Suprapubic skin (tissue), 4 donors: ENCODE results near the gene VPS8. TPM values are rescaled to one million over a fixed set of nuclear protein-coding genes. Genes with fewer than 3 reads are reported as not detected.

Experiments used
- DNase-seq, 2 donors: peaks; one replicate each; pipeline ENCODE4 v3.0.0-alpha.2; 2019; ENCODE audit warnings: low spot score in 2 of 2
- H3K27ac ChIP-seq: fragments of 200-600 bp; sonication (generic); one replicate; pipeline ENCODE4 v1.5.1; 2019
- H3K27me3 ChIP-seq: fragments of 200-600 bp; sonication (generic); one replicate; pipeline ENCODE4 v1.5.1; 2019
- H3K36me3 ChIP-seq: fragments of 200-600 bp; sonication (generic); one replicate; pipeline ENCODE4 v1.5.1; 2019
- H3K4me1 ChIP-seq: fragments of 200-600 bp; sonication (generic); one replicate; pipeline ENCODE4 v1.5.1; 2019
- H3K4me3 ChIP-seq: fragments of 200-600 bp; sonication (generic); one replicate; pipeline ENCODE4 v1.5.1; 2019; ENCODE audit warnings: mild to moderate bottlenecking
- H3K9me3 ChIP-seq: fragments of 200-600 bp; sonication (generic); one replicate; pipeline ENCODE4 v1.5.1; 2019
- CTCF ChIP-seq, 2 donors: fragments of 200-600 bp in 1 of 2; fragments of 450-650 bp in 1 of 2; sonication (generic) in 1 of 2; IDR thresholded peaks; one replicate each; pipeline ENCODE4 v1.5.1; 2016 to 2019; ENCODE audit warnings: antibody characterized with exemption in 2 of 2, mild to moderate bottlenecking in 1 of 2, moderate library complexity in 1 of 2
- EP300 ChIP-seq: sonication (generic); formaldehyde crosslinking; IDR thresholded peaks from one replicate; pipeline ENCODE4 v1.6.1; 2017; ENCODE audit warnings: antibody characterized with exemption
- POLR2A ChIP-seq, 2 donors: fragments of 450-650 bp; IDR thresholded peaks; one replicate each; pipeline ENCODE4 v1.6.1; 2017; ENCODE audit warnings: antibody characterized with exemption in 2 of 2, mild to moderate bottlenecking in 2 of 2, moderate library complexity in 2 of 2
- POLR2AphosphoS5 ChIP-seq, 3 donors: sonication (generic); formaldehyde crosslinking; IDR thresholded peaks; one replicate each; pipeline ENCODE4 v1.6.1; 2017; ENCODE audit warnings: antibody characterized with exemption in 3 of 3
- WGBS: methylation state at CpG from one replicate; pipeline ENCODE4 v1.1.5; 2018; 5-methylcytosine and 5-hydroxymethylcytosine counted together
- total RNA-seq, 4 donors: library from RNA; depleted of rRNA; stranded (reverse); fragments of >200 nt; gene quantifications; one replicate each; pipeline ENCODE4 v1.1.0, GENCODE V29; 2016

Gene VPS8
- total RNA-seq, 4 donors from 2014 or later, result 36.1 to 93.8 (median 57.2) TPM

- DNase-seq, result no peak
- H3K4me1 ChIP-seq, result no peaks in the 10 kb centered on the region
- no peaks in the 10 kb centered on the region for H3K27me3 ChIP-seq
- H3K36me3 ChIP-seq, result no peaks in the 10 kb centered on the region
- H3K27ac ChIP-seq, result no peak overlapping the region
- WGBS, result 78% methylated on average over 2 of the region's 2 CpGs
- no peak overlapping the region for H3K4me3 ChIP-seq
- H3K9me3 ChIP-seq, result no peaks in the 10 kb centered on the region
- TF ChIP-seq EP300, result no peak
- no peak for TF ChIP-seq POLR2A (IDR thresholded peaks at IDR 0.05)
- no peak for TF ChIP-seq CTCF (IDR thresholded peaks at IDR 0.05)
- TF ChIP-seq POLR2AphosphoS5 (IDR thresholded peaks at IDR 0.05), result no peak
These were observed 277.4 kb downstream of the VPS8 start for GRCh38 chr3:185089343-185089742.

GRCh38 chr3:185089751-185090150 lies 277.8 kb downstream of the VPS8 start:
- Histone ChIP-seq H3K27ac (no peak overlapping the region), H3K4me1 (no peaks in the 10 kb centered on the region), H3K9me3 (no peaks in the 10 kb centered on the region), H3K36me3 (no peaks in the 10 kb centered on the region), H3K4me3 (no peak overlapping the region), H3K27me3 (no peaks in the 10 kb centered on the region)
- DNase-seq, result no peak
- TF ChIP-seq POLR2AphosphoS5 (IDR thresholded peaks at IDR 0.05) (no peak), CTCF (IDR thresholded peaks at IDR 0.05) (no peak), EP300 (no peak), POLR2A (IDR thresholded peaks at IDR 0.05) (no peak)

- no peaks in the 10 kb centered on the region for H3K9me3 ChIP-seq
- no peak overlapping the region for H3K27ac ChIP-seq
- WGBS, result 88% methylated on average over 4 of the region's 4 CpGs
- H3K4me1 ChIP-seq, result no peaks in the 10 kb centered on the region
- TF ChIP-seq EP300, result no peak
- no peak for TF ChIP-seq POLR2A (IDR thresholded peaks at IDR 0.05)
- TF ChIP-seq CTCF (IDR thresholded peaks at IDR 0.05), result no peak
- TF ChIP-seq POLR2AphosphoS5 (IDR thresholded peaks at IDR 0.05), result no peak
- DNase-seq, result no peak
- no peaks in the 10 kb centered on the region for H3K27me3 ChIP-seq
- H3K4me3 ChIP-seq, result no peak overlapping the region
- H3K36me3 ChIP-seq, result no peaks in the 10 kb centered on the region
These were observed 278.8 kb downstream of the VPS8 start for GRCh38 chr3:185090811-185091210.

GRCh38 chr3:185093116-185093515 lies 281.1 kb downstream of the VPS8 start:
- Histone ChIP-seq H3K27ac (no peak overlapping the region), H3K4me3 (no peak overlapping the region), H3K9me3 (no peaks in the 10 kb centered on the region), H3K4me1 (no peaks in the 10 kb centered on the region), H3K36me3 (no peaks in the 10 kb centered on the region), H3K27me3 (no peaks in the 10 kb centered on the region)
- TF ChIP-seq CTCF (IDR thresholded peaks at IDR 0.05) (no peak), POLR2A (IDR thresholded peaks at IDR 0.05) (no peak), POLR2AphosphoS5 (IDR thresholded peaks at IDR 0.05) (no peak), EP300 (no peak)
- DNase-seq, result no peak

GRCh38 chr3:185094697-185095096 lies 282.7 kb downstream of the VPS8 start:
- Histone ChIP-seq H3K4me1 (no peaks in the 10 kb centered on the region), H3K36me3 (no peaks in the 10 kb centered on the region), H3K27me3 (no peaks in the 10 kb centered on the region), H3K27ac (no peak overlapping the region), H3K9me3 (no peaks in the 10 kb centered on the region), H3K4me3 (no peak overlapping the region)
- WGBS, result 70% methylated on average over 4 of the region's 4 CpGs
- TF ChIP-seq CTCF (IDR thresholded peaks at IDR 0.05), result no peak
- no peak for TF ChIP-seq POLR2AphosphoS5 (IDR thresholded peaks at IDR 0.05)
- no peak for TF ChIP-seq POLR2A (IDR thresholded peaks at IDR 0.05)
- no peak for TF ChIP-seq EP300
- no peak for DNase-seq

Other genes starting within 250 kb of the VPS8 start
- 10 to 100 TPM; 12.8 to 26.5 (median 17.7) TPM for gene MAGEF1, start 100.1 kb upstream of the VPS8 start, total RNA-seq